ENCODE results near the gene AUTS2.
A peak's percentile ranks its signal among the peaks of the same experiment; 100 is the strongest.

AUTS2 gene

GRCh38 chr7:70405241-70405640 lies 807.0 kb downstream of the AUTS2 start:
- TF ChIP-seq GATA2 (IDR thresholded peaks at IDR 0.05; ENCODE audit: low read depth, low read length), result no peak
- no peak for TF ChIP-seq GATA3 (IDR thresholded peaks at IDR 0.05; ENCODE audit: low read depth, low read length)

- TF ChIP-seq GATA3 (IDR thresholded peaks at IDR 0.05; ENCODE audit: low read depth, low read length) (no peak), GATA2 (IDR thresholded peaks at IDR 0.05; ENCODE audit: low read depth, low read length) (peak; percentile 74)
Measured at GRCh38 chr7:70406186-70406949, 808.1 kb downstream of the AUTS2 start.

- no peak for TF ChIP-seq GATA3 (IDR thresholded peaks at IDR 0.05; ENCODE audit: low read depth, low read length)
- TF ChIP-seq GATA2 (IDR thresholded peaks at IDR 0.05; ENCODE audit: low read depth, low read length), result no peak
Measured at GRCh38 chr7:70406950-70407209, 808.6 kb downstream of the AUTS2 start.

GRCh38 chr7:70408477-70408876 lies 810.2 kb downstream of the AUTS2 start:
- TF ChIP-seq GATA2 (IDR thresholded peaks at IDR 0.05; ENCODE audit: low read depth, low read length), result no peak
- TF ChIP-seq GATA3 (IDR thresholded peaks at IDR 0.05; ENCODE audit: low read depth, low read length), result no peak

- TF ChIP-seq GATA3 (IDR thresholded peaks at IDR 0.05; ENCODE audit: low read depth, low read length) (no peak), GATA2 (IDR thresholded peaks at IDR 0.05; ENCODE audit: low read depth, low read length) (no peak)
Measured at GRCh38 chr7:70408891-70409290, 810.6 kb downstream of the AUTS2 start.

GRCh38 chr7:70410134-70410750 lies 812.0 kb downstream of the AUTS2 start:
- no peak for TF ChIP-seq GATA3 (IDR thresholded peaks at IDR 0.05; ENCODE audit: low read depth, low read length)
- no peak for TF ChIP-seq GATA2 (IDR thresholded peaks at IDR 0.05; ENCODE audit: low read depth, low read length)

GRCh38 chr7:70414368-70414767 lies 816.1 kb downstream of the AUTS2 start:
- TF ChIP-seq GATA2 (IDR thresholded peaks at IDR 0.05; ENCODE audit: low read depth, low read length), result no peak
- no peak for TF ChIP-seq GATA3 (IDR thresholded peaks at IDR 0.05; ENCODE audit: low read depth, low read length)

GRCh38 chr7:70415179-70415972 lies 817.1 kb downstream of the AUTS2 start:
- TF ChIP-seq GATA2 (IDR thresholded peaks at IDR 0.05; ENCODE audit: low read depth, low read length), result no peak
- TF ChIP-seq GATA3 (IDR thresholded peaks at IDR 0.05; ENCODE audit: low read depth, low read length), result no peak

- TF ChIP-seq GATA2 (IDR thresholded peaks at IDR 0.05; ENCODE audit: low read depth, low read length) (no peak), GATA3 (IDR thresholded peaks at IDR 0.05; ENCODE audit: low read depth, low read length) (no peak)
Measured at GRCh38 chr7:70416347-70416985, 818.2 kb downstream of the AUTS2 start.

GRCh38 chr7:70416986-70417655 lies 818.8 kb downstream of the AUTS2 start:
- TF ChIP-seq GATA3 (IDR thresholded peaks at IDR 0.05; ENCODE audit: low read depth, low read length) (no peak), GATA2 (IDR thresholded peaks at IDR 0.05; ENCODE audit: low read depth, low read length) (no peak)

- TF ChIP-seq GATA3 (IDR thresholded peaks at IDR 0.05; ENCODE audit: low read depth, low read length) (no peak), GATA2 (IDR thresholded peaks at IDR 0.05; ENCODE audit: low read depth, low read length) (peak; percentile 70)
Measured at GRCh38 chr7:70419526-70420380, 821.5 kb downstream of the AUTS2 start.

GRCh38 chr7:70420381-70420662 lies 822.0 kb downstream of the AUTS2 start:
- TF ChIP-seq GATA3 (IDR thresholded peaks at IDR 0.05; ENCODE audit: low read depth, low read length) (no peak), GATA2 (IDR thresholded peaks at IDR 0.05; ENCODE audit: low read depth, low read length) (no peak)

- TF ChIP-seq GATA3 (IDR thresholded peaks at IDR 0.05; ENCODE audit: low read depth, low read length), result no peak
- TF ChIP-seq GATA2 (IDR thresholded peaks at IDR 0.05; ENCODE audit: low read depth, low read length), result no peak
Measured at GRCh38 chr7:70421319-70421718, 823.0 kb downstream of the AUTS2 start.
